NAMALWA (cell line): ENCODE measurements around the gene TTLL11.

ENCODE experiments used
- DNase-seq: peaks from one replicate; pipeline ENCODE4 v3.0.0-alpha.2; 2015; ENCODE audit warnings: low spot score

Gene TTLL11

DNA sequence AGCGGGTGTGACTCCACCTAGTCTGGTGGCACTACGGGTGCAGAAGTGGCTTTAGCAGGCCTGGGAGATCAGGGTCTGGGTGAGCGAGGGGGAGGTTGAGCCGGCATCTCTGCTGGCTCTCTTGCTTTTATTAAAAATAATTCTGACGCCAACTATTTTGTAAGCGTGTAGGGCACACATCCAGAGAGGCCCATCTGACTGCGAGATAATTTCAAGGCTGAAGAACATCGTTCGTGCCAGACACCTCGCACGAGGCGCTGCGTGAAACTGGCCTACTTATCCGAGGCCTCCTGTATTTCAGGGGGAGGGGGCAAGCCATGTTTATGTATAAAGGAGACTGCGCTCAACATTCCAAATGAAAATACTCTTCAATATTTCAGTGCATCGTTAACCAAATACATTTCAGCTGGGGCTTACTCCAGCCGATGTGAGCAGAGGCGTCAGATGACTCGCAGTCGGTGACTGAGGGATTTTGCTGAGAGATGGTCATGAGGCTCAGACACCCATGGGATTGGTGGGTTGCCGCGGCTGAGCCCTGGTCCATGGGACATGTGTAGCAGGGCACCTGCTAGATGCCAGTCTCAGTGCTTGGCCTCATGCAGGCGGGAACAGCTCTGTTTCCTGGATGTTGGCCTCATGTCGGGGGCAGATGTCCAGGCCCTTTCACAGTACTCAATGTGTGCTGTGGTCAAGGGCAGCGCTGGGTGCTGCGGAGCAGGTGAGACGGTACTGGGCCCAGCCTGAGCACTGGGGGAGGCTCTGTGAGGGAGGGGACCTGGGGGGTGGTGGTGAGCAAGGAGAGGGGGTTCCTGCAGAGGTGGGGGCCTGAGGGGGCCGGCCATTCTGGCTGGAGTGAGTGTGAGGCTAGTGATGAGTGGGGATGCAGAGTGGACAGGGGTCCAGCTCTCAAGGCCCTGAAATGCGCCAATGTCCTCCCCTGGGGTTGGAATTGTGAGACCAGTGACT is 240.2 kb downstream of the TTLL11 start:
- DNase-seq = no peak

GRCh38 chr9:121852241-121852640 is 240.9 kb downstream of the TTLL11 start:
- no peak for DNase-seq

- no peak for DNase-seq
Measured at GRCh38 chr9:121851641-121852091, 241.4 kb downstream of the TTLL11 start.

GRCh38 chr9:121850366-121850765 is 242.7 kb downstream of the TTLL11 start:
- no peak for DNase-seq

DNA sequence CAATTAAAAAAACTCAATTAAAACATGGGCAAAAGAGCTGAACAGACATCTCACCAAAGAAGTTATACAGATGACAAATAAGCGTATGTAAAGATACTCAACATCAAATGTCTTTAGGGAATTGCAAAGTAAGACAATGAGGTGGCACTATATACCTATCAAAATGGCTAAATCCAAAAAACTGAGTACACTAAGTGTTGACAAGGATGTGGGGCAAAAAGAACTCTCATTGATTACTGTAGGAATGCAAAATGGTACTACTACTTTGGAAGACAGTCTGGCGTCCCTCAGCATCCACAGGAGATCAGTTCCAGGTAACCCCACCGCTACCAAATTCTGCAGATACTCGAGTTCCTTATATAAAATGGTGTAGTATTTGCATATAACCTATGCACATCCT is 243.6 kb downstream of the TTLL11 start:
- DNase-seq = no peak

DNA sequence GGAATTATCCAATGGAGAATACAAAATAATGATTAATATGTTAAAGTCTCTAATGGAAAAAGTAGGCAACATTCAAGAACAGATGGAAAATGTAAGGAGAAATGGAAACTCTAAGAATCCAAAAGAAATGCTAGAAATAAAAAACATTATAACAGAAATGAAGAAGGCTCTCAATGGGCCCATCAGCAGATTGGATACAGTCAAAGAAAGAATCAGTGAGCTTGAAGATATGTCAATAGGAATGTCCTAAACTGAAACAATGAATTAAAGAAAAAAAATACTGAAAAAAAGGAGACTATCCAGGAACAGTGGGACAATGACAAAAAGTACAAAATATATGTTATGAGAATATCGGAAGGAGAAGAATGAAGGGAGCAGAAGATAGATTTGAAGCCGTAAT is 248.5 kb downstream of the TTLL11 start:
- no peak for DNase-seq

DNA sequence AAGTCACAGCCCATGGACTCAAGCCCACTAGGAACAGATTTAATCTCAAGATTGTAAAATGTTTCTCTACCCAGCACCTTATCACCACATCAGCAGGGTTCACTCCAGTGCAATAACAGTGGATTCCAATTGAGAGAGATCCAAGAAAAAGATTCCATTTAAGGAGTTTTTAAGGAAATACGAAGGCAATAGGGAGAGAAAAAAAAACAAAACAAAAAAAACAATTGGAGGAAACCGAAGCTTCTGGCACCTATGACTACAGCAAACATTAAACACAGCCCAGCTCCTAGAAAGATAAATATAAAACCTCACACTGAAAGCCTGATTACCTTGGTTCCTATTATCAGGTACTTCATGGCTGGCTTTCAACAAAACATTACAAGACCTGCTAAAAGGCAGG is 249.0 kb downstream of the TTLL11 start:
- no peak for DNase-seq

DNA sequence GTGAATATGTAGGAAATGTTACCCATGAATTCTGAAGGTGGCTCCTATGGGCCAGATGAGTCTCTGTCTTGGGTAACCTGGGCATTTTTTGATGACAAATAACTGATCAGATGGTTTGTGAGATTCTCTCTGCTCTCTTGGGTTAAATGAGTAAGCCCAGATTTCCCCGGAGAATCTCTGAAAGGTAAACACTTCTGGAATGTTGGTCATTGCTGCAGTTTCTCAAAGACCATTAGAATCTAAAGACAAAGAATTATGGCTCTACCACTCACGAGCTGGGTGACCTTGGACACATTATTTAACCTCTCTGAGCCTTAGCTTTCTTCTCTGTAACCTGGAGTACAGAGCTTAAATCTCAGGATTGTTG is 250.5 kb downstream of the TTLL11 start:
- DNase-seq = no peak

DNA sequence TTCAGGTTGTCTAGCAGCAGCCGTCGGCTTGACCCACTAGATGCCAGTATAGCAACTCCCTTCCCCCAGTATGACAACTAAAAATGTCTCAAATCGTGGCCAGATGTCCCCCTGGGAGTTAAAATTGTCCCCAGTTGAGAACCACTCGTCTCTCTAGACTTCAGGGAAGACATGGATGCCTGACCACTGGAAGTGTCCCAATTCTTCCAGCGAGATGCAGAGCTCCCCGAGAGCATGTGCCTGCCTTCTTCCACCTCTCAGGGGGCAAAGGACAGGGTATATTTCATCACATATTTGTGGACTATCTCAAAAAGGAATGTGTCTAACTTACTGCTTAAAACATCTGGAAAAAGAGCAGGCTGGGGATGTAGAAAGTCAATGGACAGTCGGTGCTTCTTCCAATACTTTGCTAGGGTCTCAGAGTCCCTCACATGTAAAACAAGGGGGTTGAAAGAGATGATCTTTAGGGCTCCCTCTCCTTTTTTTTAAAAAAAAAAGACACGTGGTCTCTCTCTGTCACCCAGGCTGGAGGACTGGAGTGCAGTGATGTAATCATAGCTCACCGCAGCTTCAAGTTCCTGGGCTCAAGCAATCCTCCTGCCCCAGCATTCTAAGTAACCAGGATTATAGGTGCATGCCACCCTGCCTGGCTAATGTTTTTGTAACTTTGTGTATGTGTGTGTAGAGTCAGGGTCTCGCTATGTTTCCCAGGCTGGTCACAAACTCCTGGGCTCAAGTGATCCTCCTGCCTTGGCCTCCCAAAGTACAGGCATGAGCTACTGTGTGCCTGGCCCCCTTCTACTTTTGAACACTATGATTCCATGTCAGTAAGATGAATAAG is 251.1 kb downstream of the TTLL11 start:
- no peak for DNase-seq

DNA sequence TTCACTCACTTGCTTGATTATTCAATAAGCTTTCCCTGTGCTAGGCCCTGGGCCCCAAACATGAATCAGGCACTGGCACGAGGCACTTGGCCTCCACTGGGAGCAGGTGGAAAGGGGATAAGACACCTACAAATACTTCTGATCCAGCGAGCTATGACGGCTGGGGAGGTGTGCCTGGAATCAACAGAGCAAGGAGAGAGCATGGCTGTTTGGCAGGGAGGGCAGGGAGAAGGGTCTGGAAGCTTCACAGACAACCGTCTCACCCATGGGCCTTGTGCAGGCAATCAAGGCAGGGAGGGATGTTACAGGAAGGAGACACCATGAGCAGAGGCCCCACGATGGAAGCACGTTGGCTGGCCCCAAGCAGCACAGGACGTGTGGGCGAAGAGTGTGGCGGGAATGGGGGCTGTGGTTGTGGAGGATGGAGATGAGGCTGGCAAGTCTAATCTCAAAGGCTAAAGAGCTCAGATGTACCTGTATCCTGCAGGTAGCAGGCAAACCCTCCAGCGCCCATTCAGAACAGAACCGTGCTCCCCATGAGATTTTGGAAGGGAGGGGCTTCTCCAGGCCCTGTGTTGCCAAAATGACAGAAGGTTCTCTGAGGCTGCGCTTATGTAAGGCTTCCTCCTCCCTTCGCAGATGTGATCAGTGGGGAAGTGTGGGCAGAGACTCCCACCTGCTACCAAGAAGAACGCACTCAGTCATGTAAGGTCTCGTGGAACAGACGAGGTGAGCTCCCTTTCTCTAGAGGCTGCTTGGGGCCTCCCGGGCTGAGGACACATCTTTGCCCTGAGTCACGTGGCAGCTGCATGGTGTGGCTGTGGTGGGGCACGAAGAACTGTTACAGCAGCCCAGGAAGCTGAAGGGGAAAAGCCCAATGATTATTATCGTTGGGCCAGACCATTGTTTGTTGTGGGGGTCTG is 252.0 kb downstream of the TTLL11 start:
- DNase-seq = no peak

GRCh38 chr9:121839726-121840500 is 253.2 kb downstream of the TTLL11 start:
- no peak for DNase-seq

GRCh38 chr9:121838746-121839669 is 254.1 kb downstream of the TTLL11 start:
- no peak for DNase-seq

- no peak for DNase-seq
Measured at GRCh38 chr9:121837113-121837961, 255.8 kb downstream of the TTLL11 start.

GRCh38 chr9:121836366-121836885 is 256.7 kb downstream of the TTLL11 start:
- no peak for DNase-seq

DNA sequence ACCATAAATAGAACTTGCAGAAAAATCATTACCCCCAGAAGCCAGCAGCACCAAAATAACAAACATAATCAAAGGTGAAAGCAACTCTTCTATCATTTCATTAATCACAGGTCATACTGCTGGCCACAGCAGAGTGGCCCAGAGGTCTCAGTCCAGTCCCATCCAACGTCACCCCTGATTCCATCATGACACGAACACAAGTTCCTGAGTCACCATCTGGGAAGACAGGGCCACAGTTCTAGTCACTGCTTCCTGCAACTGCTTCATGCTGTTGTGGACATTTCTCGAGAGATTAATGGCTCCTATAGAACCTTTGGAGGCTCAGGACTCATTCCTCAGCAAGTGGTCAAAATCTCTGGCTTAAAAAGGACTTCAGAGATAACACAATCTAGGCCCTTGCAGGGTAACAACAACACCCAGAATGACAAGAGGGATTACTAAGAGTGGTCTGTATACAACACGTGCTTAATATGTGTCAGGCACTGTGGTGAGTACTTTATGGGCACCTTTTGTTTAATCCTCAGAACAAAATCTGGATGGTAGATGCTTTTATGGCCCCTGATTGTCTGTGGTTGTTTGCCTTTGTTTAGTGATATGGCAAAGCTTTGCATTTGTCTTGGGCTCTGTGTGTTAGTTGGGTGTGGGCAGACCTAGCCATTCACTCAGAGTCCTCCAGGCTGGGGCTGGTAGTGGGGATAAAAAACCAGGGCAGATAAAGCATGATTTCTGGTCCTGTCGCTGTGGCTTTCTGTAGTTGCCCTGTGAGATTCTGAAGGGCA is 257.3 kb downstream of the TTLL11 start:
- no peak for DNase-seq

DNA sequence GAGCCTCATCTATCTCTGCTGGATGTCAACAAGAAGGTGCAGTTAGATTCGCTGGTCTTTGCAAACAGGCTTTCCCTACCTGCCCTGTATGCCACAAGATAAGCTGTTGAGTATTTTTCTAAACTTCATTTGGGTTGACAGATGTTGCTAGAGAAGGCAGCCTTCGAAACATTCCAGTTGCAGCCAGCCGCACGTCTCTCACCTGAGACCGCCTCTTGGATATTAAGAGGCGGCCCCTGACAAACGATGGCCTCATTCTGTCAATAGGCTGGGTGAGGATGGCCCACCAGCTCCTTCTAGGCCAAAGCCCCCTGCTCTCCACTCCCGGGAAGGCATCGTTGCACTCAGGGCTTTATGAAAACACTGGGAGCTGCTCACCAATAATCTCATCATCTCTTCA is 260.0 kb downstream of the TTLL11 start:
- DNase-seq = no peak

DNA sequence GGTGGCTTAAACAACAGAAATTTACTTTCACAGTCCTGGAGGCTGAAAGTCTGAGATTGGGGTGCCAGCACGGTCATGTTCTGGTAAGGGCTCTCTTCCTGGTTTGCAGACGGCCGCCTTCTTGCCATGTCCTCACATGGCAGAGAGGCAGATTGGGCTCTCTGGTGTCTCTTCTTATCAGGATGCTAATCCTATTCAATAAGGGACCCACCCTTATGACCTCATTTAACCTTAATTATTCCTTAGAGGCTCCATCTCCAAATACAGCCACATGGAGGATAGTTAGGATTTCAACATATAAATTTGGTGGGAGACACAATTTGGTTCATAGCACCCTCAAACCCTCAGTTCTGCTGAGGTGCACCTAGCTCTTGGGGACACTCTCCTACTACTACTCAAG is 261.2 kb downstream of the TTLL11 start:
- no peak for DNase-seq
